ENCODE results near the gene NRF1. TPM values are rescaled to one million over a fixed set of nuclear protein-coding genes. Genes with fewer than 3 reads are reported as not detected.

Gene NRF1
- total RNA-seq, 1 experiment from 2014 or later, result 18.4 TPM

GRCh38 chr7:129771201-129771927, 159.8 kb downstream of the NRF1 start:
- H3K4me1 Mint-ChIP-seq (ENCODE audit: insufficient read depth, unreplicated experiment), result no peaks in the 10 kb centered on the region
- CTCF ChIA-PET, result no interaction called here
- H3K36me3 Mint-ChIP-seq (ENCODE audit: insufficient read depth, unreplicated experiment), result no peaks in the 10 kb centered on the region
- no peaks in the 10 kb centered on the region for H3K27me3 Mint-ChIP-seq (ENCODE audit: insufficient read depth, unreplicated experiment)
- no peak overlapping the region for H3K4me3 Mint-ChIP-seq (ENCODE audit: unreplicated experiment)
- BruUV-seq (replicated peaks), result no TSS peak
- no peak for DNase-seq (ENCODE audit: unreplicated experiment)
- POLR2A ChIA-PET, result no interaction called here
- H3K9me3 Mint-ChIP-seq (ENCODE audit: unreplicated experiment), result no peaks in the 10 kb centered on the region
- H3K27ac Mint-ChIP-seq (ENCODE audit: low read depth, unreplicated experiment), result no peak overlapping the region
- TF ChIP-seq CTCF (IDR thresholded peaks at IDR 0.05; ENCODE audit: unreplicated experiment), result no peak
- intact Hi-C loops (cut with micrococcal nuclease), result no loop called here

- DNase-seq (ENCODE audit: unreplicated experiment), result no peak
- intact Hi-C loops (cut with micrococcal nuclease), result no loop called here
- Mint-ChIP-seq H3K9me3 (ENCODE audit: unreplicated experiment) (no peaks in the 10 kb centered on the region), H3K36me3 (ENCODE audit: insufficient read depth, unreplicated experiment) (no peaks in the 10 kb centered on the region), H3K4me3 (ENCODE audit: unreplicated experiment) (no peak overlapping the region), H3K4me1 (ENCODE audit: insufficient read depth, unreplicated experiment) (no peaks in the 10 kb centered on the region), H3K27ac (ENCODE audit: low read depth, unreplicated experiment) (no peak overlapping the region), H3K27me3 (ENCODE audit: insufficient read depth, unreplicated experiment) (no peaks in the 10 kb centered on the region)
- no TSS peak for BruUV-seq (replicated peaks)
- ChIA-PET CTCF (no interaction called here), POLR2A (no interaction called here)
- no peak for TF ChIP-seq CTCF (IDR thresholded peaks at IDR 0.05; ENCODE audit: unreplicated experiment)
Observed at GRCh38 chr7:129771928-129772479, 160.5 kb downstream of the NRF1 start.

GRCh38 chr7:129772646-129773280, 161.2 kb downstream of the NRF1 start:
- Mint-ChIP-seq H3K27me3 (ENCODE audit: insufficient read depth, unreplicated experiment) (no peaks in the 10 kb centered on the region), H3K27ac (ENCODE audit: low read depth, unreplicated experiment) (no peak overlapping the region), H3K9me3 (ENCODE audit: unreplicated experiment) (no peaks in the 10 kb centered on the region), H3K4me3 (ENCODE audit: unreplicated experiment) (no peak overlapping the region), H3K4me1 (ENCODE audit: insufficient read depth, unreplicated experiment) (no peaks in the 10 kb centered on the region), H3K36me3 (ENCODE audit: insufficient read depth, unreplicated experiment) (no peaks in the 10 kb centered on the region)
- TF ChIP-seq CTCF (IDR thresholded peaks at IDR 0.05; ENCODE audit: unreplicated experiment), result no peak
- no peak for DNase-seq (ENCODE audit: unreplicated experiment)
- intact Hi-C loops (cut with micrococcal nuclease), result no loop called here
- no TSS peak for BruUV-seq (replicated peaks)
- ChIA-PET POLR2A (no interaction called here), CTCF (no interaction called here)

- no peak overlapping the region for H3K4me3 Mint-ChIP-seq (ENCODE audit: unreplicated experiment)
- ChIA-PET CTCF (no interaction called here), POLR2A (interaction anchor here (0.9 kb wide), 1 partner anchor 14 kb away, joined by 3 read pairs; no protein-coding TSS in a partner anchor)
- H3K4me1 Mint-ChIP-seq (ENCODE audit: insufficient read depth, unreplicated experiment), result no peaks in the 10 kb centered on the region
- H3K9me3 Mint-ChIP-seq (ENCODE audit: unreplicated experiment), result no peaks in the 10 kb centered on the region
- no peaks in the 10 kb centered on the region for H3K27me3 Mint-ChIP-seq (ENCODE audit: insufficient read depth, unreplicated experiment)
- BruUV-seq (replicated peaks), result no TSS peak
- no peak for TF ChIP-seq CTCF (IDR thresholded peaks at IDR 0.05; ENCODE audit: unreplicated experiment)
- intact Hi-C loops (cut with micrococcal nuclease), result no loop called here
- H3K27ac Mint-ChIP-seq (ENCODE audit: low read depth, unreplicated experiment), result no peak overlapping the region
- H3K36me3 Mint-ChIP-seq (ENCODE audit: insufficient read depth, unreplicated experiment), result no peaks in the 10 kb centered on the region
- DNase-seq (ENCODE audit: unreplicated experiment), result no peak
Observed at GRCh38 chr7:129773328-129773731, 161.8 kb downstream of the NRF1 start.
